Measurements from ENCODE around the gene HOXD13.

The HOXD13 gene

GRCh38 chr2:176106581-176107539 is 14.3 kb downstream of the HOXD13 start, which contains the start of gene HOXD11 (continued):
- no peak for TF ChIP-seq ZNF433 (tag by site-specific recombination; IDR thresholded peaks at IDR 0.05; ENCODE audit: low read depth)
- no peak for TF ChIP-seq ZNF510 (tag by site-specific recombination; IDR thresholded peaks at IDR 0.05; ENCODE audit: insufficient replicate concordance)
- TF ChIP-seq ZSCAN30 (tag by site-specific recombination; IDR thresholded peaks at IDR 0.05) = peak; percentile 97
- peak; percentile 81 for TF ChIP-seq SP7 (tag by site-specific recombination; IDR thresholded peaks at IDR 0.05)
- TF ChIP-seq ZNF529 (tag by site-specific recombination; IDR thresholded peaks at IDR 0.05; ENCODE audit: insufficient replicate concordance) = no peak
- peak; percentile 86 for TF ChIP-seq ZNF341 (tag by site-specific recombination; IDR thresholded peaks at IDR 0.05; ENCODE audit: low read depth)
- no peak for TF ChIP-seq ZNF701 (tag by site-specific recombination; IDR thresholded peaks at IDR 0.05)

- ChIA-PET CTCF (interaction anchor here (1.2 kb wide), 1 partner anchor 19 kb away, joined by 7 read pairs; no protein-coding TSS in a partner anchor), POLR2A (interaction anchor here (0.6 to 4.2 kb wide), 6 partner anchors 10 to 1495 kb away, joined by 3 to 75 read pairs (median 4); partner anchors contain the start of gene HOXD13)
- TF ChIP-seq WT1 (tag by site-specific recombination; IDR thresholded peaks at IDR 0.05) = no peak
- TF ChIP-seq ZNF311 (tag by site-specific recombination; IDR thresholded peaks at IDR 0.05; ENCODE audit: borderline replicate concordance) = no peak
- TF ChIP-seq ATF2 (tag by site-specific recombination; IDR thresholded peaks at IDR 0.05; ENCODE audit: low read depth) = no peak
- peaks cover 6% of the 10 kb centered on the region; the same call in 1 of the 2 replicates for H3K4me1 ChIP-seq (ENCODE audit: control insufficient read depth, insufficient read depth, low read length)
- H3K4me3 ChIP-seq (ENCODE audit: low read depth, low read length) = peak overlapping the region; percentile 74
- H3K27ac ChIP-seq (ENCODE audit: extremely low read depth, low read depth, low read length) = peak overlapping the region; percentile 100
- H3K36me3 ChIP-seq (ENCODE audit: control insufficient read depth in 2 of 2, insufficient read depth in 1 of 2, low read length in 2 of 2) = peaks cover 12 to 40% of the 10 kb centered on the region in 2 experiments
- H3K9me3 ChIP-seq (ENCODE audit: control insufficient read depth, insufficient read depth, low read depth, low read length) = no peaks in the 10 kb centered on the region
Observed at GRCh38 chr2:176107731-176108181, 15.2 kb downstream of the HOXD13 start.

- CTCF ChIA-PET = interaction anchor here (0.7 to 2.5 kb wide), 3 partner anchors 17 to 346 kb away, joined by 3 to 19 read pairs (median 3); no protein-coding TSS in a partner anchor
- Histone ChIP-seq H3K4me3 (ENCODE audit: low read depth, low read length) (peak overlapping the region; percentile 74), H3K36me3 (ENCODE audit: control insufficient read depth in 2 of 2, insufficient read depth in 1 of 2, low read length in 2 of 2) (peaks cover 17 to 56% of the 10 kb centered on the region in 2 experiments), H3K27ac (ENCODE audit: extremely low read depth, low read depth, low read length) (peak overlapping the region; percentile 100), H3K4me1 (ENCODE audit: control insufficient read depth, insufficient read depth, low read length) (0 out of 2 replicates have a peak, but pooled peaks cover 2% of the 10 kb centered on the region), H3K9me3 (ENCODE audit: control insufficient read depth, insufficient read depth, low read depth, low read length) (no peaks in the 10 kb centered on the region)
- POLR2A ChIA-PET = interaction anchor here (1.5 kb wide), 1 partner anchor 12 kb away, joined by 10 read pairs; no protein-coding TSS in a partner anchor
- TF ChIP-seq ZNF223 (tag by site-specific recombination; IDR thresholded peaks at IDR 0.05) (no peak), ZNF76 (tag by site-specific recombination; IDR thresholded peaks at IDR 0.05; ENCODE audit: borderline replicate concordance, low read depth) (peak; percentile 45; the same call in 1 of the 2 replicates)
Observed at GRCh38 chr2:176109192-176109901, 16.8 kb downstream of the HOXD13 start.

GRCh38 chr2:176109946-176110345 is 17.4 kb downstream of the HOXD13 start:
- Histone ChIP-seq H3K9me3 (ENCODE audit: control insufficient read depth, insufficient read depth, low read depth, low read length) (no peaks in the 10 kb centered on the region), H3K4me1 (ENCODE audit: control insufficient read depth, insufficient read depth, low read length) (0 out of 2 replicates have a peak, but pooled peaks cover 2% of the 10 kb centered on the region), H3K27ac (ENCODE audit: extremely low read depth, low read depth, low read length) (no peak overlapping the region; the same call in 1 of the 2 replicates), H3K4me3 (ENCODE audit: low read depth, low read length) (peak overlapping the region; percentile 74; the same call in 1 of the 2 replicates), H3K36me3 (ENCODE audit: control insufficient read depth in 2 of 2, insufficient read depth in 1 of 2, low read length in 2 of 2) (peaks cover 17 to 62% of the 10 kb centered on the region in 2 experiments)
- POLR2A ChIA-PET = no interaction called here
- CTCF ChIA-PET = interaction anchor here (0.7 to 2.7 kb wide), 6 partner anchors 12 to 544 kb away, joined by 3 to 19 read pairs (median 6); partner anchors contain the start of gene HOXD9
- TF ChIP-seq ZNF704 (tag by site-specific recombination; IDR thresholded peaks at IDR 0.05) = no peak
- TF ChIP-seq ZNF211 (tag by site-specific recombination; IDR thresholded peaks at IDR 0.05; ENCODE audit: low read depth) = no peak
- no peak for TF ChIP-seq ZNF548 (tag by site-specific recombination; IDR thresholded peaks at IDR 0.05)
- TF ChIP-seq ZNF513 (tag by site-specific recombination; IDR thresholded peaks at IDR 0.05) = no peak
- TF ChIP-seq CTCF (tag by site-specific recombination; IDR thresholded peaks at IDR 0.05) = no peak
- no peak for TF ChIP-seq ZNF629 (tag by site-specific recombination; IDR thresholded peaks at IDR 0.05)
- TF ChIP-seq ZFP69B (tag by site-specific recombination; IDR thresholded peaks at IDR 0.05) = no peak
- TF ChIP-seq KLF9 (tag by site-specific recombination; IDR thresholded peaks at IDR 0.05; ENCODE audit: low read depth) = no peak
